ENCODE data around the gene LDB2.

Gene LDB2

DNA sequence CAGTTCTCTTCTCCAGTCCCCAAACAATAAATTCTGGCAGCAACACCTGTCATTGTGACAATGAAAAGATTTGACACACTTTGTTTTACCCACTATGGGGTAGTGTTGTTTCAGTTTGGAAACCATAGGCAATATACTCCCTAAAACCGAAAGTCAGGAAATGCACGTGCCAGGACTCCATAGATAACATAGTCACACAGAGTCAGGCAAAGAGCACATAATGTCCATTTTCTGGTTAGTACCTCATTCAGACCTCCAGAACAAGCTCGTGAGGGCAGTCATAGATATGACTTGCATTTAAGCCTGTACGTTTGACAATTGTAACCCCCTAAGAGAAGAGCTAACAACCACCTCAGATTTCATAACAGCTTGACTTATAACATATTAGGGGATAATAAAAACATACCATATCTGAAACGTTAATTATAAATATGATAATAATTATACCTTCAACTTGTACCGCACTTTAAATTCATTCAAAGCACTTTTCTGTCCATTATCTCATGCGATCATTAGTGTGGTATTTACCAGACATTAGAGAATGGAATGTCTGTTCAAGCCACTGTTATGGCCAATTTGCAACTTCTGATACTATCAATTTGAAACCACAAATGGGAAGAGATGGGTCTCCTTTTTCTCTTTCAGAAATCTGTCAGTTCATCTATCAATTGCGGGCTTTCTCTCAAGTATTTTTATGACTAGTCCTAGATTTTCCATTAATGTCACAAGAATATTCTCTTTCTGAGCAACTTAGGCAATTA is 147.4 kb downstream of the LDB2 start:
- DNase-seq, result no peak

DNA sequence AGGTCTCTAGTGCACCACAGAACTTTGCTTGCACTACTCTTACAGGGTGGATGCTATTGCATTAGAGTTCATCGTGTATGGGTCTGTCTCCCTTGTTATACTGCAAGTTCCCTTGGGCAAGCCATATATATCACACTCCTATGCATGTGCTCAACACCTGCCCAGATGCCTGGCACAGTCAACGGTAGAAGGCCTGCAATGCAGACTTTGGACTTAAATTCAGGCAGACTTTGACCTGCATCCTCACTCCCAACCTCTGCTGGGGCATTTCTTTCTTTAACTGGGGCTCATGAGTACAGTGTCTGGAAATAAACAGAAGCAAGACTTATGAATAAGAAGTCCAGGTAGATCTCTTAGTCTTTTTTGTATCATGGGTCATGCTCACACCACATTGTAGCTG is 148.2 kb downstream of the LDB2 start:
- DNase-seq, result no peak

DNA sequence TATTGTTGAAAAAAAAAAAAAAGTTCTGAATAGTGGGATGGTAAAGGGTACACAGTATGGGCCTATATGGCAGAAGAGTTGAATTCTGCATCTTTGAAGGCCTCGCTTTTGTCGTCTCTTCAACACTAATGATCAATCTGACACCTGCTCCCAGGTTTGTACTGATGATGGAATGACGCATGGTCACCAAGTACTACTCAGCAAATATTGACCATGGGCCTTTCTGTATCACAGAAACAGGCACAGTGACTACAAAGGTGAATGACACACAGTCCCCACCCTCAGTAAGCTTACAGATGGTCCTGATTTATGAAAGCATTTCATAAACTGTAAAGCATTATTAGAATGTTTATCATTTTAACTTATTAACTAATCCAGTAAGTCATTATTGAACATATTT is 152.6 kb downstream of the LDB2 start:
- DNase-seq, result no peak

DNA sequence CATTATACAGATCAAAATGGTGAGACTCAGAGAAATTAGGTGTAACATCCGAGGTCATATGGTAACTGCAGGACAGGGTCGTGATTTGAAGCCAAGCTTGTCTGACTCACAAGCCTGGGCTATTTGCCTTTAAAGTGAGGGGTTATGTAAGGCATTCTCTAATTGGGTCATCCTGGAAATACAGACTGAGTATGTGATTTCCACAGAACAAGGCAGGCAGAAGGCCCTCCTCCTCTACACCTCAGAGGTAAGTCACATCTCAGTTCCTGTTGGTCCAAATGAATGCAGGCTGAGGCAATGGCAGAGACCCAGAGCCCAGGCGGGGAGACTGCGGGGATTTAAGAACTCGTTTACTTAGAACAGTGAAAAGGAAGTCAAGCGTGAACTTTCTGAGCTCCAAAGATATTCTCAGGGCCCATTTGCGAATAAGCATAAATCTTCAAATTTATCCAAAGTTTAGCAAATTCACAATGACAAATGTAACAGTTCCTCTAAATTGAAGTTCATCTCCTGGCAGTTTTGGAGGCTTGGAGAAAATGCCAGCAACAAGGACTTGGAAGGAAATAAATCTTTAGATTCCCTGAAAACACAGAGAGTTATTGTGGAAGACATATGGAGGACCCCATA is 153.3 kb downstream of the LDB2 start:
- DNase-seq, result no peak

DNA sequence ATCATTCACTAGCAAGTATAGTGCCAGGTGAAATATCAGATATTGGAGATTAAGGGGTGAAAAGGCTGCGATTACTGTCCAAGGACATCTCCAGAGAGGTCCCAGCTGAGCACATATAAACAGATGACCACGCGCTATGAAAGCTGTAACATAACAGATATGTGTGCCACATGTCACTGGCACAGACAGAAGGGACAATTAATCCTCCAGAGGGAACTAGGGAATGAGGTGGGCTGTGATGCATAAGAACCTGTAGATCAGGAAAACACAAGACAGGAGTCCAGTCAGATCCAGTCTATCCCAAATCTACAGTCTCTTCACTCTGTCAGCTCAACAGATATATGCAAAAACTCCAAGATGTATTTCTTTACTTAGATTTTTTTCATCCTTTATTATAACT is 157.2 kb downstream of the LDB2 start:
- no peak for DNase-seq

DNA sequence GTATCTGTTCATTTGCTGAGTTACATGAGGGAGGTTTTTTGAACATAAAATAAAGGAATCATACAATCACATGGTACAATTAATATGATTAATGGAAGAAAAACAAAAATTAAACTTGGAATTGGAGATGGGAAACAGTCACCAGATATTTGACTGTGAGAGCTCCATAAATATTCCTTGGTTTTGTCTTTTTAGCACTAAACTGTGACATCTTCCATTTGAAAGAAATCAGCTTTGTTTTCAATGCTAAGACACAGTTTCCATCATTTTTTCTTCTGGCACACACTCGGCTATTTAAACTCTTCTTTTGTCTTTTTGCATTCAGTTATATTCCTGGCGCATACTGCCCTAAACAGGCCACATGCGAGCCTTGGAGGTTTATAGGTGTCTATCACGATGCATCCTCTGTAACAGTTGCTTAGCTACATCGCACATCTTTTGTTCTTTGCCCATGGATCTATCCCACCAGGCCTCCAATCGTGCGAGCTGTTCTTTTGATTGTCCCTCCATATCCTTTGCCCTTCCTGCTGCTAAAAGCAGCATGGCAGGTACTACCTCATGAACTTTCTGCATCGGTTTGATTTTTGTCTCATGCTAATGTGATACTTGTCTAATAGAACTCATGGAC is 158.3 kb downstream of the LDB2 start:
- DNase-seq, result no peak

DNA sequence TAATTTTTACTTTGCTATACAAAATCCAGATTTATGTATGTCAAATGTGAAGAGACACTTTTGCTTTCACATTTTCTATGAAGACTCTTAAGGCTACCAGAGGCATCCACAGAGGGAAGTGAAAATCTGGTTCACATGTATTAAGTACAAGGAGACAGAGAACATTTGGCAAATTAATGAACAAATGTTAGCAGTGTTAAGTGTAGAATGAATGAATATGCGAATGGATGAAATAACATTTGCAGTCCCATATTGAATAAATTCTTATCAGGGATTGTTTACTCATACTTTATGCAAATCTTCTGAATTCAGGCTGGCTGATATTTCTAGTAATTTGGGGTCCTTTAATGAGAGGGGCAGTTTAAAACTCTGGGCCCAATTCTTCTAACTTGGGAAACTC is 159.9 kb downstream of the LDB2 start:
- no peak for DNase-seq

DNA sequence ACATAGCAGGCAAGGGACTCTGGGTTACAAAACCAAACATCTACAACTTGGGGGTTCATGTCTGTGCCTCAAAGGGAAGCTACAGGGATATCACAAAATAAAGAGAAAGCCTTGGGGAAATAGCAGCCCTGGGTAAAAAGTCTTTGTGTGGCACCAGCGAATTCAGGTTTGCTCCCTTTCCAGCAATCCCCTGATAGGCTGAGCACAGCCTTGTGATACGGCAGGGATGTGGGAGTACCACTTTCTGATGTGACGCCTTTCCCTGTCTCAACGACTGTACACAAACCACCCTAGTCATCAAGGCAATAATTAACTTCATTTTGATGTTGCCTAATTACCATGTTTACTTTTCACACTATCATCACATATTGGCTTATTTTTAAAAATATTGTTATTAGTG is 164.9 kb downstream of the LDB2 start:
- no peak for DNase-seq

DNA sequence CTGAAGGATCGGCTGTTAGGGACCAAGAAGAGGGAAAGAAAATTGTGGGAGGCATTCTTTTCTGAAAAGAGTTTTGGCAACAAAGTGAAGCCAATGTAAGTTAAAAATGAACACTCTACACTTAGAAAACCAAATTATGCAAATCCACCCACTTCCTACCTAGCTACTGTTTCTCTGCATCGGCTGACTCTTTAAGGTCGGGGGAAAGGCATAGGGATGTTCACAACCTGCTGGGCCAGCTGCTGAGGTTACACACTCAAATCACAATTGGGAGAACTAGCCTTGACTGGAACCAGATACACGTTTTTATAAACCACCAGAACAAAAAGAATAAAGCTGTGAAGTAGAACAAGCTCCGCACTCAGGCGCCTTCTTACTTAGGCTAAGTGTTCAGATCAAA is 165.7 kb downstream of the LDB2 start:
- no peak for DNase-seq

DNA sequence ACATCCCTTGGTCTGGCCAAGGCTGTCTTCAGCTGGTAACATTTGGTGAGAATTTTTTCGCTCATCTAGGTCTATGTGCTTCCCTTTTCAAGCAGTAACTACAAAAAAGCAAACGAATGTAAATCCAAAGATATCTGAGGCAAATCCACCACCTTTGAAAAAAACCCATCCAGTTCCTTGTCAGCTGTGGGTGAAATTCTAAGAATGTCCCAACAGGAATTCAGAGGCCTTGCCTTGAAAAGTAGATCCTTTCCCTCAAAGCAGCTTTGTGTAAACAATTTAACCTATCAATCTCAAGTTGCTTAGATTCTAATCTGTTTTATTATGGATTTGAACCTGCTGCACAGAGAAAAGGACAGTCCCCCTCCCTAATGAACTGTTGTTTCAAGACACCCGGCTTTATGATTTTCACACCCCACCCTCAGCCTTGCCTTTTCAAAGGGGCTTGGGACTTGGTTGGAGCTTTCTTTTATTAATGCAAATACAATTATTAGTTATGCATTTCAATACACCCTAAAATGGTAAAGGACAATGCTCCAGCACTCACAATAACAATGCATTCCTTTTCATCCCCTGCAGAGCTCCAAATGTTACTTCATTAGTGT is 166.6 kb downstream of the LDB2 start:
- no peak for DNase-seq

DNA sequence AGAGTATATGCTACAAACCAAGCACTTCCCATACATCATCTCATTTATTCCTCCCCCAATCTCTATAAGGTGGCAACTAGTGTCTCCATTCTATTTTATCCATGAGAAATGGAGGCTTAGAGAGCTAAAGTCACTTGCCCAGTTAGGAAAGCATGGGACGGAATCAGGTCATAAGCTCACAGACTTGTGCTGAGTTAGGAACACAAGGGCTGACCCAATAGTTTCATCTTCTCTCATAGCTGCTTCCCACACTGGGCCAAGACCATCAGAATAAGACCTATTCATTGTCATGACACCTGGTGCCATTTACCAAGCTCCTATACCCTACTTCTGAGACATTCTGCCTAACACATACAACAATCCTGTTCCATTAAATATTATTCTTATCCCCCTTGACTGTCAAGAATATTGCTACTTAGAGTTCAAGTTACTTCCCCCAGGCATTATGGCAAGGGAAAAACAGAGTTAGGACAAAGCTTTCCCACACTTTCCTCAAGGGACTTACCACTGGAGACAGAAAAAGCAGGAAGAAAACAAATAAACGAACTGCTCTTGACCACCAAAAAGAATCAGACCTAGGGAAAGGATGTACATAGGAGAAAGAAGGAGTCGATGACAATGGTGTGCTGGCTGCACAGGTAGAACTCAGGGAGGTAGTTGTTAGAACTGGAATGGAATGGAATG is 167.8 kb downstream of the LDB2 start:
- DNase-seq, result no peak

DNA sequence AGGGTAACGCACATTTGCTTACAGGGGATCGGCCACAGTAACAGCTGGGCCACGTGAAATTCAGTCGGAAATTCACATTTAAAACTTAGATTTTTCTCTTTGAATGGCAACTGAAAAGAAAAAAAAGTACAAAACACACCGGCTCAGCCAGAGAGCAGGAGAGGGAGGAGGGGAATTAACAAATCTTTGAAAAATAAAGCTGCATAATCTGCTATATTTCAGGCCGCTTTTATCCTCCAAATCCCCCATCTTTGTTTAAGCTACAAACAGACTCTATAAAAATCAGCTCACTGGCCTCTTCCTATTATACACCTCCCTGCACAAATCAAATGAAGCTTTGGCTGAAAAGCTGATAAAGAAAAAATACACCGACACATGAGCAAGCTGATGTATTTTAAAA is 169.1 kb downstream of the LDB2 start:
- no peak for DNase-seq

DNA sequence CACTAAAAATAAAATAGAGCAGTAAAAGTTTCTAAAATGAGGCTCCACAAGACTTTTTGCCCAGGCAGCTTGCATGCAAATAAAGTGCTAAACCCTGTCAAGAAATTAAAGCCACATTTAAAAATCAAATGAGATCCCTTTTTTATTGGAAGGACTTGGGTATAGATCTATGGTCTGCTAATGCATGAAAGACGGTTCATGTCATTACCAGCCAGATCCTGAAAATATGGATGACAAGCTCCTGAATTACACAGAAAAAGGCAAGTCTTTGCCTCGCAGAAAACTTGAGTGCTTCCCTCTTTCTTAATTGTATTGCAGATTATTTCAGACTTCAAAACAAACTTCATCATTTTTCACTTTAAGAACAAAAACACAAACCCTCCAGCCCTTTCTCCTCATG is 169.6 kb downstream of the LDB2 start:
- DNase-seq, result no peak

DNA sequence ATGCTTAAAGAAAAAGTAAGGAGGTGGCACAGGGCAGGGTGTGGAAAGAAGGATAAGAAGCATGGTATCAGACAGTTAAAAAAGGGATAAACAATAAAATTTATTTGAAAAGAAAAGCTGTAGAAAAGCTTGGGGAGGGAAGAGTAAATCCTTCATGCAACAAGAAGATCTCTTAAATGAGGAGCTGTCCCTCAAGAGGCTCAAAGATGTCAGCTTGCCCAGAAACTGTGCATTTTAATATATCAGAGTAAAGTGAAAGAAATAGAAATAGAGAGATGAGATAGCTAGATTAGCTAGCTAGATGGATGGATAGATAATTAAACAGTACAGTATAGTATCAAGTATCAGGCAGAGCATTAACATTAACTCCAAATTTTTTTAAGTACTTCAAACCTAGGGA is 170.3 kb downstream of the LDB2 start:
- no peak for DNase-seq

DNA sequence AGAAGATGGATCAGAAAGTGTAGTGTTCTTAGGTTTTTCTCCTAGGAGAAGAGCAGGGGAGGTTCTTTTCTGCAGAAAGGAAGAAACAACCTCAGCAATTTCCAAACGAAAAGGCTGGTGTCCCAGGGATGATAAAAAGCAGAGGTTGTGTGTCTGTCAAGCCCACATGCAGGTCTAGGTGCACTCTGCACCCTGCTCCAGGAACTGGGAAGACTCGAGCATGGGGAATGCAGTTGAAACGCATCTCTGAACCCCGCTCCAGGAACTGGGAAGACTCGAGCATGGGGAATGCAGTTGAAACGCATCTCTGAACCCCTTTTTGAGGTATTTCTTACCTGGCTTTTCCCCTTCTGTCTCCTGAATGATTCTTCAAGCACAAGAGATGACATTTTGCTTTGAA is 171.2 kb downstream of the LDB2 start:
- DNase-seq, result no peak

DNA sequence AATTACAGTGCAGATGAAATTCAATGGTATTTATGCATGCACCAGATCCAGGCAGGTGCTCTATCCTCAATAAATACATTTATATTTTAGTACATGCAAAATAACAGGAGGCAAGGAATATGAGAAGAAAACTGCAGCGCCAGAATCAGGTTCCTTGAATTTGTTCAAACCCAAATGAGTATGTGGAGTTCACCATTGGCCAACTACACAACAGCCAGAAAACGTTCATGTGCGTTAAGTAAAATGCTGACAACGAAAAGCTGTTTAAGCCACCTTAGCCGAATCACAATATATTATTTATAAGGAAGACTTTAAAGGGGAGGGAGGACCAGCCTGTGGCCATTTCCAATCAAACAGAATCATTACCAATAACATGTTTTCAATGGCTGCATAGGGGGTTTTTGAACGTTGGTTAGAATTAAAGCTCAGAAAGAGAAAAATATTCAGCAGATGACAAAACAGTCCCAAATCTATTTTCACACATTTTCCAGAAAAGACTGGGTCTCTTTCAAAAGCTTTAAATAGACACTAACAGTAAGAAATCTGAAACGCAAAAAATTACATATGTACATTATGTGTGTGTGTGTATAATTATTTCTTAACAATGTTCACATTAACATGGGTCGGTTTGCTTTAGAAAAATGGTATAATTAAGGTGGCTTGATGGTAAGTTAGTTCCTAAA is 171.9 kb downstream of the LDB2 start:
- no peak for DNase-seq

DNA sequence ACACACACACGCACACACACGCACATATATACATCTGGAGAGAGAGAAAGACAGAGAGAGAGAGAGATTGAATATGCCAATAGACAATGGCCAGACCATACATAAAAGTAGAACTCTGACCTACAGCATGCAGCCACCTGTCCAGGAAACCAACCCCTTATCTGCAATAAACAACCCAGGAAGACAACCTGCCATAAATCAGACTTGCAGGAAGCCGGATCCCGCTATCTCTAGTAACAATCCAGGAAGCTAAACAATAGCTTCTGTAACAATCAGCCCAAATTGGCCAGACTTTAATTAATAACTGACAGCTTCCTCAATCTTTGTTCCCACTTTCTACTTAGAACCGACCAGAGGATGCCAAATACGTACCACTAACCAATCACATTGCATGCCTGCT is 173.2 kb downstream of the LDB2 start:
- no peak for DNase-seq

DNA sequence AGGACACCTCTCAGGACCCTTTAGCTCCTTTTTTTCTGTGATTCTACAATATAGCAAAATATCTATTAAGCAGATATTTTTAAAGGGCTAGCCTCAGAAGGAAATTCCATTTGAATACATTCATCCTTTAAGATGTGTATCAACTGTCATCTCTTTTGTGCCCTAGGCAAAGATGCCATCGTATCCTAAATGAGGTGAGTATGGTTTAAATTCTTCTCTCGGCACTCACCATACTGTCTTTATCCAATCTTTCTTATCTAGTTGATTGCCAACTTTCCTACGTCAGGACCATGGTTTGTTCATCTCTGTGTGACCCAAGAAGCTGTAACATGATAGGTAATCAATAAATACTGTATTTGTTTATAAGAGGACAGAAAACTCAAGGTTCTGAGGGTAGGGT is 176.0 kb downstream of the LDB2 start:
- no peak for DNase-seq

DNA sequence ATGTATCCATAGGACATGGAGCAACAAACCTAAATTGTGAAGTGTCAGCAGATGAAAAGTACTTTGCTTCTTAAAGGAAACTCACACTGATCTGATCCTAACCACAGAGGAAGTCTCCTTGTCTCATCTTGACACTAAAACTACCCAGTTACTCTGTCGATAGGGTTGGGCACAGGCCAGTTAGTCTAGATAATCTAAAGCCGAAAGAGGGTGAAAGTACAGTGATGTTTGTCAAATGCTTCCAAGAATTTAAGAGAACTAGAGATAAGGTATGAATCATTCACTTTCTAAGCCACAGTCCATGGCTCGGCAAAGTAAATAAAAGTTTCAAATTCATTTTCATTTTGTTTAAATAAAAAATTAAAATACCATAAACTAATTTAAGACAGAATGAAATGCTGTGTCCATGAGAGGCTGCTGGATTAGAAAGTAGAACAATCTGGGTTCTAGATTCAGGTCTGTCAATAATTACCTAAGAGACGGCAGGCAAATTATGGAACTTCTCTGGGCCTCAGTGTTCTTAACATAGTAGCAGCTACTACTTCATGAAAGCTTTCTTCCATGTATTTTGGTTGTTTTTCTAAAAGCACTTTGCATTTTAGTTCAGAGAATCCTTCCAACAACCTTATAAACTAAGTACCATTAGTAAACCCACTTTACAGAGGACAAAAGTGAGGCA is 176.7 kb downstream of the LDB2 start:
- DNase-seq, result no peak

DNA sequence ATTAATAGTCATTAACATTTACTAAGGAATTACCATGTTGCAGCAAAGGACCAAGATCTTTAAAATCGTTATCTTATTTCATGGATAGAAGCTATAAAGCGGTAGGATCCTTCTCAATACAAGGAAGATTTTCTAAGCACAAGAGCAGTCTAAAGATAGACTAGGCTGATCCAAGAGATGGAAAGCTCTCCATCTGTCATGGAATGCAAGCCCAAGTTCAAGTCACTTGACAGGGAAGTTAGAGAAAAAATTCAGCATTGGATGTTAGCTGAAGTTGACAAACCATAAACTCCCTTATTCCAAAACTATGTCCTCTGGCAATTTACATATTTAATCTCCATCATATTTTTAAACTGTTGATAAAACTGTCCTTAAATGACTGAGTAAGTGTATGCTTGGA is 177.7 kb downstream of the LDB2 start:
- DNase-seq, result no peak

DNA sequence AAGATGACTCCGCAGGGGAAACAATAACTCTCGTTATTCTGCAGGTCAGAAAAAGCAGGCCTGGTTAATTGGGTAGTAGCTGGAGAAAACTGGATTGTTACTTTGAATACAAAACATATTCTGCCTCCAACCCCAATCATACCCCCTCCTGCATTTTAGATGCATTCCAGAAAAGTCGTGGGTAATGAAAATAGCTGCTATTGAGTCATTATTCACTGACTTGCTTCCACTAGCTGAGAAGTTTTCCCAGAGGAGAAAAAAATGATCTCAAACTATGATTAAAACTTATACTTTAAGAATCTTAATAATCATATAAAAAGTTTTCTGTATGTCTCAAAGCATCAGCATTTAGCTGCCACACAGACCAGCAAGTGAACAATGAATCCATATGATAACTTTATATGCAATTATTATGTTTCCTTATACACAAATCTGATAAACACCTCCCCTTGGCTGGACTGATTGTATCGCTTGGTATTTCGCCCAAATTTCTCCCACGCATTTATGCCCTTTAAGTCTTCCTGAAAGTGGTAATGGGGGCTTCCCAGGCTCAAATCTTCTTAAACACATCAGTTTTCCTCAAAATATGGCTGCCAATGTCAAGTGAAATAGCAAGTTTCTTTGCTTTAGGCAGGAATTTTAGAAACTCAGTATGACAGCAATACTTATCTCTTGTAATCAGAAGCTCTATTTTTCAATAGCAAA is 181.0 kb downstream of the LDB2 start:
- no peak for DNase-seq

DNA sequence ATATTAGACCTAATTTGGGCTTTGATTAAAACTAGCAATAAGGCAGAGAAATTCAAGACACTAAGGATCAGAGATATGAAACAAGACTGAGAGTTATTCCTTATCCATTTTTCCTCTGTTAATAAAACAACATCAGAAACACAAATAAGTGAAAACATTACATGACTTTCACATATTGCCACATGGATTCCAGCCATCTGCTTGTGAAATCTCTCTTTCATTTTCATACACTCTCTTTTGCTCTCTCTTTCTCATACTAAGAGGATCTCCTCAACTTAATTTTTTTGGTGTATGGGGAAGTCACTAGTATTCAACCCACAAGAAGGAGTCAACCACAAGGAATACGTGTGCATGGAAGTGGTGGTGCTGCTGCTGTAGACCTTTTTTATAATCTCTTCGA is 183.0 kb downstream of the LDB2 start:
- DNase-seq, result no peak
